IMR-90 (cell line): ENCODE data around the gene ALDOA. TPM values are rescaled to one million over a fixed set of nuclear protein-coding genes. Genes with fewer than 3 reads are reported as not detected.

ENCODE experiments used
- ATAC-seq: fragments of 200-7000 bp; cut with Tn5 transposase; 2 replicates; pipeline ENCODE4 v1.9.1; 2020; ENCODE audit warnings: low read depth, mild to moderate bottlenecking, moderate library complexity
- BruUV-seq: library from RNA; stranded (reverse); fragments of 400-500 nt; replicated peaks from 2 replicates; lab custom pipeline; 2021; lab: Mats Ljungman, UMichigan
- CTCF ChIA-PET: fragments of 300-600 bp; formaldehyde crosslinking; extraction: SDS; loops from one replicate; lab custom pipeline; 2021; ENCODE audit warnings: antibody characterized with exemption; lab: Yijun Ruan, JAX
- POLR2A ChIA-PET: fragments of 300-600 bp; sonication (Branson Sonifier 250); formaldehyde crosslinking; loops from one replicate; lab custom pipeline; 2022; ENCODE audit warnings: antibody characterized with exemption; ENCODE audit not compliant: unreplicated experiment; lab: Charles Lee
- DNase-seq: peaks from one replicate; pipeline ENCODE4 v3.0.0; 2013
- H2AFZ ChIP-seq: replicated peaks from 2 replicates; pipeline ENCODE3; 2013; ENCODE audit warnings: low read length, mild to moderate bottlenecking; ENCODE audit not compliant: poor library complexity
- H2AK5ac ChIP-seq: 2 replicates; pipeline ENCODE4 v1.6.1; 2013; ENCODE audit warnings: low read depth, low read length, inconsistent platforms
- H2AK9ac ChIP-seq: replicated peaks from 2 replicates; pipeline ENCODE3; 2013; ENCODE audit warnings: mild to moderate bottlenecking, low read depth, low read length, moderate library complexity; ENCODE audit not compliant: poor library complexity
- H2BK120ac ChIP-seq: 2 replicates; pipeline ENCODE4 v1.6.1; 2013; ENCODE audit warnings: low read depth, low read length, inconsistent platforms
- H2BK15ac ChIP-seq: 3 replicates; pipeline ENCODE4 v1.6.1; 2013; ENCODE audit warnings: low read depth, low read length, inconsistent platforms
- H2BK20ac ChIP-seq: 2 replicates; pipeline ENCODE4 v1.6.1; 2013; ENCODE audit warnings: low read depth, mild to moderate bottlenecking, inconsistent platforms, low read length, moderate library complexity
- H2BK5ac ChIP-seq: 2 replicates; pipeline ENCODE4 v1.6.1; 2013; ENCODE audit warnings: mild to moderate bottlenecking, low read depth, low read length, inconsistent platforms; ENCODE audit not compliant: poor library complexity, severe bottlenecking
- H3K14ac ChIP-seq: replicated peaks from 2 replicates; pipeline ENCODE4 v1.6.1; 2013; ENCODE audit warnings: low read depth, low read length, inconsistent platforms
- H3K18ac ChIP-seq: 2 replicates; pipeline ENCODE4 v1.6.1; 2013; ENCODE audit warnings: low read depth, low read length, control low read depth
- H3K23ac ChIP-seq: 2 replicates; pipeline ENCODE4 v1.6.1; 2013; ENCODE audit warnings: low read depth, low read length, inconsistent platforms
- H3K27ac ChIP-seq: 2 replicates; pipeline ENCODE4 v1.5.1; 2013; ENCODE audit warnings: mild to moderate bottlenecking, control low read depth, low read length; ENCODE audit not compliant: insufficient read depth
- H3K27me3 ChIP-seq: 2 replicates; pipeline ENCODE4 v1.6.1; 2013; ENCODE audit warnings: low read length; ENCODE audit not compliant: control insufficient read depth, insufficient read depth
- H3K36me3 ChIP-seq: 2 replicates; pipeline ENCODE4 v1.6.1; 2013; ENCODE audit warnings: low read length, mixed read lengths; ENCODE audit not compliant: control insufficient read depth, insufficient read depth
- H3K4ac ChIP-seq: 2 replicates; pipeline ENCODE4 v1.6.1; 2013; ENCODE audit warnings: low read depth, low read length, inconsistent platforms
- H3K4me1 ChIP-seq: 2 replicates; pipeline ENCODE4 v1.6.1; 2013; ENCODE audit warnings: low read length, mixed read lengths; ENCODE audit not compliant: control insufficient read depth, insufficient read depth
- H3K4me2 ChIP-seq: 2 replicates; pipeline ENCODE4 v1.6.1; 2013; ENCODE audit warnings: low read depth, mild to moderate bottlenecking, control low read depth, low read length, moderate library complexity
- H3K4me3 ChIP-seq: 2 replicates; pipeline ENCODE4 v1.5.1; 2013; ENCODE audit warnings: low read depth, mild to moderate bottlenecking, control low read depth, low read length, moderate library complexity; ENCODE audit not compliant: insufficient read depth
- H3K56ac ChIP-seq: 2 replicates; pipeline ENCODE4 v1.6.1; 2013; ENCODE audit warnings: low read length, inconsistent platforms; ENCODE audit not compliant: insufficient read depth; ENCODE audit errors: extremely low read depth
- H3K79me1 ChIP-seq, 2 experiments: 2 replicates each; pipeline ENCODE4 v1.6.1; 2013; ENCODE audit warnings: low read length in 2 of 2, inconsistent platforms in 1 of 2, low read depth in 1 of 2
- H3K9ac ChIP-seq: 2 replicates; pipeline ENCODE4 v1.6.1; 2013; ENCODE audit warnings: low read depth, low read length, control low read depth
- H3K9me1 ChIP-seq: 2 replicates; pipeline ENCODE4 v1.6.1; 2013; ENCODE audit warnings: low read length, inconsistent platforms; ENCODE audit not compliant: insufficient read depth
- H3K9me3 ChIP-seq: 2 replicates; pipeline ENCODE4 v1.6.1; 2013; ENCODE audit warnings: low read length; ENCODE audit not compliant: control insufficient read depth, insufficient read depth
- H4K20me1 ChIP-seq: 2 replicates; pipeline ENCODE4 v1.6.1; 2013; ENCODE audit warnings: low read length, inconsistent platforms; ENCODE audit not compliant: insufficient read depth
- H4K5ac ChIP-seq: 2 replicates; pipeline ENCODE4 v1.6.1; 2013; ENCODE audit warnings: mild to moderate bottlenecking, low read depth, low read length, control low read depth
- H4K8ac ChIP-seq, 2 experiments: 2 replicates each; pipeline ENCODE4 v1.6.1; 2013; ENCODE audit warnings: low read depth in 2 of 2, low read length in 2 of 2, control low read depth in 1 of 2, inconsistent platforms in 1 of 2
- H4K91ac ChIP-seq: 2 replicates; pipeline ENCODE4 v1.6.1; 2013; ENCODE audit warnings: low read depth, low read length, inconsistent platforms; ENCODE audit not compliant: insufficient read depth
- BHLHE40 ChIP-seq: fragments of 150-350 bp; IDR thresholded peaks from 2 replicates; pipeline ENCODE4 v1.6.1; 2016; ENCODE audit warnings: mild to moderate bottlenecking, low read depth, low read length
- CEBPB ChIP-seq: IDR thresholded peaks from 2 replicates; pipeline ENCODE4 v1.6.1; 2012; ENCODE audit warnings: low read depth, low read length, improper control_type of control experiment
- RCOR1 ChIP-seq: IDR thresholded peaks from 2 replicates; pipeline ENCODE4 v1.6.1; 2012; ENCODE audit warnings: mild to moderate bottlenecking, low read length, improper control_type of control experiment; ENCODE audit not compliant: insufficient replicate concordance
- WGBS, 2 experiments: methylation state at CpG; one replicate each; pipeline versions ENCODE4 v1.1.5 to v1.1.7; 2013; ENCODE audit warnings: missing lambda C conversion rate in 2 of 2; ENCODE audit not compliant: insufficient read length in 1 of 2; ENCODE audit errors: extremely low coverage in 2 of 2; 5-methylcytosine and 5-hydroxymethylcytosine counted together
- dilution Hi-C: fragments of 300-500 bp; cut with HindIII; formaldehyde crosslinking; loops from one replicate; pipeline ENCODE4 v1.14.3; 2018; ENCODE audit warnings: low sequenced_read_pairs; ENCODE audit not compliant: unreplicated experiment
- in situ Hi-C: fragments of 300-500 bp; cut with MboI; formaldehyde crosslinking; loops from 3 replicates; pipeline ENCODE4 v1.14.3; 2019; ENCODE audit warnings: low sequenced_read_pairs, inconsistent platforms, mixed read lengths
- intact Hi-C: fragments of 100-400 bp; cut with micrococcal nuclease; formaldehyde crosslinking; loops from 2 replicates; pipeline ENCODE4 v1.10.0; 2022
- polyA plus RNA-seq, 3 experiments: library from polyadenylated mRNA; depleted of rRNA; stranded (reverse); fragments of >200 nt; gene quantifications; 2 replicates each; pipeline ENCODE4 v1.2.3, GENCODE V29; 2012; ENCODE audit warnings: low replicate concordance in 1 of 3
- total RNA-seq: library from RNA; depleted of rRNA; stranded (reverse); fragments of >200 nt; gene quantifications from 2 replicates; pipeline ENCODE4 v1.2.3, GENCODE V29; 2012

Gene ALDOA
- total and polyA plus RNA-seq, 2 of the 4 experiments (the other 2 are of a cell fraction): 1,697 to 1,990 TPM

DNA sequence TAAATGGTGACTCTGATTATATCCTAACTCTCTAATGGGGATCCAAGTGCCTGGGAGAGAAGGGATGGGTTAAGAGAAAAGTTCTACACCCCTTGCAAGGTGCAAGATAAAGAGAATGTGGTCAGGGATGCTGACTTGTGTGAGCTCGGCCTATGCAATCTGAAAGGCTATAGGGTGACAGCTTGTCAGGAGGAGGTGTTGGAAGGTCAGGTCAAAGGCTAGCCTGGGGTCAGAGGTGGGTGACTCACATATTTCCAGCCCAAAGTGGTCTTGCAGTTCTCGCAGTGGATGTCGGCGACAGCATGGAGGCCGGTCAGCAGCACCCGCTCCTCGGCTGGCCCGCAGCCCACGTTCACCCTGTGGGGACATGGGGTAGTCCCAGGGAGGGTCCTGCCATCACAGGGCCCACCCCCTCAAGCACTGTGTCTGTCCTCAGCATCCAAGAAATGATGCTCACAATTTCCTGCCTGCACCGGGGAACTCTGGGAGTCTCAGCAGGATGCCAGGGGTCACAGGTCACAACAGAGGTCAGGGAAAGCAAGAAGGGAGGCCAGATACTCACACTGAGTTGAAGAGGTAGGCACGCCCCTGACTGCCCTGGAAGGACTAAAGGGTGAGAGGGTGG, 29.1 kb downstream of the ALDOA start:
- H3K27ac ChIP-seq: no peak overlapping the region
- H3K9me1 ChIP-seq: no peaks in the 10 kb centered on the region
- H2AK9ac ChIP-seq: no peak overlapping the region
- intact Hi-C loops (loop anchor here (10.0 kb wide), 1 partner anchor 310 kb away; the partner anchor contains the start of gene ZNF771), dilution Hi-C loops (no loop called here), in situ Hi-C loops (loop anchor here (5.0 kb wide), 1 partner anchor 58 kb away; no protein-coding TSS in a partner anchor)
- no peak overlapping the region for H3K14ac ChIP-seq
- H2BK20ac ChIP-seq: no peak overlapping the region
- H4K91ac ChIP-seq: no peak overlapping the region
- ATAC-seq: no peak
- peaks cover 0 to 18% of the 10 kb centered on the region in 2 experiments; a peak in 2 of 4 replicates for H3K79me1 ChIP-seq
- DNase-seq: no peak
- ChIA-PET POLR2A (no interaction called here), CTCF (no interaction called here)
- no peak overlapping the region; a peak in 1 of 4 replicates for H4K8ac ChIP-seq
- no peaks in the 10 kb centered on the region for H3K27me3 ChIP-seq
- TF ChIP-seq BHLHE40 (no peak), CEBPB (no peak), RCOR1 (no peak)
- H3K4me2 ChIP-seq: peak overlapping the region; percentile 21; the same call in 1 of the 2 replicates
- peaks cover 6% of the 10 kb centered on the region for H3K36me3 ChIP-seq
- H3K9me3 ChIP-seq: peaks cover 11% of the 10 kb centered on the region
- no peak overlapping the region for H2BK120ac ChIP-seq
- H3K9ac ChIP-seq: no peak overlapping the region
- no peak overlapping the region for H4K5ac ChIP-seq
- no peak overlapping the region for H3K18ac ChIP-seq
- no peak overlapping the region; the same call in 1 of the 2 replicates for H2AK5ac ChIP-seq
- H4K20me1 ChIP-seq: no peaks in the 10 kb centered on the region
- H3K23ac ChIP-seq: no peak overlapping the region
- H3K4ac ChIP-seq: no peak overlapping the region; the same call in 1 of the 2 replicates
- no peak overlapping the region; the same call in 1 of the 2 replicates for H3K4me3 ChIP-seq
- no peak overlapping the region for H2BK15ac ChIP-seq
- WGBS, 2 experiments: 89% methylated on average over 8 of the region's 11 CpGs; no CpG with 5 or more reads in 1 of the 2 experiments
- BruUV-seq: no TSS peak
- no peak overlapping the region for H2BK5ac ChIP-seq
- no peak overlapping the region for H2AFZ ChIP-seq
- no peak overlapping the region for H3K56ac ChIP-seq
- peaks cover 14% of the 10 kb centered on the region for H3K4me1 ChIP-seq
